ACHN (cell line): ENCODE results near the gene MDGA2.

Experiments used
- DNase-seq: peaks from one replicate; pipeline ENCODE4 v3.0.0-alpha.2; 2015
- in situ Hi-C: cut with HindIII; loops from 2 replicates; pipeline ENCODE4 v1.10.0; 2017; ENCODE audit warnings: low sequenced_read_pairs, low pct_ligation_motif_present, low pct_unique_long_range_greater_than_20kb

Gene MDGA2

GRCh38 chr14:47085678-47086077 lies 589.7 kb downstream of the MDGA2 start:
- in situ Hi-C loops: no loop called here
- no peak for DNase-seq

DNA sequence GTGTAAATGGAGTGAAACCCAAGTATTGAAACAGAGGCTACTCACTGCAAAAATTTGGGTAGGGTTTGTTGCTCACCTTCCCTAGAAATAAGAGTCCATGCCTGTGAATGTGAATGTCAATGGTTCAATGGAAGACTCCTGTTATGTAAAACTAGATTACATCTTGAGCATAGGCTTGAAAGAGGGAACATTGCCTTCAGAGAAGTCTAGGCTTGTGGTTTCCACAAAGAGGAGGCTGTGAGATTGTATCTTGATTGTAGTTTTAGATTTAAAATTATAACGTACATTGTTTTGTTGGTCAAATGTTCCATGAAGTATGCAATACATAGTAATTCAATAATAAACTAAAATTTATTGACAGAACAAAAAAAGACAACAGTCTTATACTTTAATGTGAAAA lies 610.1 kb downstream of the MDGA2 start:
- no peak for DNase-seq
- in situ Hi-C loops: no loop called here

DNA sequence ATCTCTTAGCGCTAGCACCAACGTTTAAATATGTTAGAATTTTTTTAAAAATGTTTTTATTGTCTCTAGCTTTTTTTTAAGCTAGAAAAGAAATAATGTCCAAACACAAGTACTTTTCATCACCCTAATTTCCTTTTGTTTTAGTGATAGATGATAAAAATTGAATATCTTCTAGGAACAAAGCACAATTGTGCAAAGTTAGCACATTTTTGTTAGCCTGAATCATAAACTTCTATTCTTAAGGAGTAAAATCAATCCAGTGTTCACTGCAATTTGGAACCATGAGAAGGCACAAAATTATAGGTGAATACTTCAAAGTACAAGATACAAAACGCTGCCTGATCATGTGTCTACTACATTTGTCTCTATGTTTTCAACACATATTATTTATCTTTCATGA lies 615.4 kb downstream of the MDGA2 start:
- no peak for DNase-seq
- in situ Hi-C loops: no loop called here

- in situ Hi-C loops: no loop called here
- no peak for DNase-seq
Observed at GRCh38 chr14:47057364-47057763, 618.0 kb downstream of the MDGA2 start.

DNA sequence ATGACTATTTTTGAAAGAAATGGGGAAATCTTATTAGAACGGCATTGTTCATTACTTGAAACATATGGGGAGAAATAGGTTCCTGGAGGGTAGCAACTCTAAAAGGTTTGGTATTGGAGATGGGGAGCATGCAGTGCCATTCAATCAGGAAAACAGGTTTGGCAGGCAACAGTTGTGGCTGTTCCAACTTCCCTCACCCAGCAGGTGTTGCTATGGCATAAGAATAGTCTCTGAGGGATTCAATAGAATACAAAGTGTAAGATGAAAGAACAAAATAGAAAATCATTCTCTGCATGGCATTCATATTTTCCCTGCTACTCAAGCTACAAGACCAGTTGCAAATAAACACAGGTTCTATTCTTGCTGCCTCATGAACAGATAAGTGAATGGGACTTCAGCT lies 630.6 kb downstream of the MDGA2 start:
- peak; percentile 40 for DNase-seq

GRCh38 chr14:47040550-47040949 lies 634.9 kb downstream of the MDGA2 start:
- in situ Hi-C loops: no loop called here
- peak; percentile 51 for DNase-seq

More for the DNA sequence above, 630.6 kb downstream of the MDGA2 start:
- in situ Hi-C loops: no loop called here

- in situ Hi-C loops: no loop called here
- DNase-seq: no peak
Observed at GRCh38 chr14:47039336-47039735, 636.1 kb downstream of the MDGA2 start.

DNA sequence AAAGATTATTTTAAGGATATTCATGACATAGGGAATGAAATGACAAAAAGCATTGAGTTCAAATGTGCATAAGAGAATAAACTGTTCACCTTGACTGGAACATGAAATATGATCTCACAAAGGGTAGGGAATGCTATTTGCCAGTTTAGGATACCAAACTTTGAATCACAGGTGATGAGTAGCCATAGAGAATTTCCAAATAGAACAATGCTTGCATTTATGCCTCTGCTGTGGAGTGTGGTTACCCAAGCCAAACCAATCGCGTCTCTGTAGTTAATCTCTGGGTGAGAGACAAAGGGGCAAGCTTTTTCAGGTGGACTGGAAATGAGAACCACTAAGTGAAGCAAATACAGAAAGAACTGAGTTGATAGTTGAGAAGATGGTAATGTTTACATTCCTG lies 652.7 kb downstream of the MDGA2 start:
- in situ Hi-C loops: no loop called here
- no peak for DNase-seq

GRCh38 chr14:47020500-47020899 lies 654.9 kb downstream of the MDGA2 start:
- in situ Hi-C loops: no loop called here
- no peak for DNase-seq

GRCh38 chr14:47012533-47013280 lies 662.7 kb downstream of the MDGA2 start:
- in situ Hi-C loops: no loop called here
- no peak for DNase-seq

GRCh38 chr14:47009615-47010014 lies 665.8 kb downstream of the MDGA2 start:
- no peak for DNase-seq
- in situ Hi-C loops: no loop called here

DNA sequence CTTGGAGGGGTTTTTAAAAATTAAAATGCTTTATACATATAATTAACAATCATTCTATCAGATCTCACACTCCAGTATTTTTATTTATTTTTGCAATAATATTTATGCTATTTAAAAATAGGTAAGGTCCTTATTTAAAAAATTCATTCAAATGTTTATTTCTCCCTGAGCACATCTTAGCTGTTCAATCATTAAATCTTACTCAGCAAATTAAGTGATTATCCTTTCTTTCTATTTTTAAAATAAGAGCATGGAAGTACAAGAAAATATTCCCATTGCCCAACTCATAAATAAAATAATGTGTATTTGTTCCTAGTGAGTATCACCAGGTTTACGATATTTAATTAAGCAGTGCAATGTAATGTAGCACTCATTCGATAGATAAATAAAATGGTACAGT lies 666.7 kb downstream of the MDGA2 start:
- in situ Hi-C loops: no loop called here
- no peak for DNase-seq

- no peak for DNase-seq
- in situ Hi-C loops: no loop called here
Observed at GRCh38 chr14:46999661-47000060, 675.7 kb downstream of the MDGA2 start.

- DNase-seq: no peak
- in situ Hi-C loops: no loop called here
Observed at GRCh38 chr14:46989566-46989965, 685.8 kb downstream of the MDGA2 start.

- in situ Hi-C loops: no loop called here
- no peak for DNase-seq
Observed at GRCh38 chr14:46988312-46988711, 687.1 kb downstream of the MDGA2 start.

- in situ Hi-C loops: no loop called here
- no peak for DNase-seq
Observed at GRCh38 chr14:46985529-46986380, 689.6 kb downstream of the MDGA2 start.

DNA sequence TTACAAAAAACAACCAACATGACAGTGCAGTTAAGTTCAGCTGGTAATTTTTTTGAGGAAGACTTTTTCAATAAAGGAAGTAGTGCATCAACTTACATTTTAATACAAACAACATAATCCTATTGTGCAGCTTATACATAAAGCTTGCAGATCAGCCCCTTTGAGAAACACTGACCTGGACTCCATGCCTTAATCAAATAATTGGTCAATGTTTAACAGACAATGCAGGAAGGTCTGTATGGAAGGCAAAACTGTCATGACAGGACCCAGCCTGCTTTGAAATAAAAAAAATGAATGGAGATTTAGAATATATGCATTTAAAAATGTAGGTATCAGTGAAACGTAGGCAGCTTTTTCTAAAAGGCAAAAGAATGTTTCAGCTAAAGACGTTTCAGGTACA lies 702.1 kb downstream of the MDGA2 start:
- DNase-seq: no peak
- in situ Hi-C loops: no loop called here

- no peak for DNase-seq
- in situ Hi-C loops: no loop called here
Observed at GRCh38 chr14:46964378-46964777, 711.0 kb downstream of the MDGA2 start.

GRCh38 chr14:46951103-46951502 lies 724.3 kb downstream of the MDGA2 start:
- in situ Hi-C loops: no loop called here
- peak; percentile 4 for DNase-seq

GRCh38 chr14:46940611-46941010 lies 734.8 kb downstream of the MDGA2 start:
- in situ Hi-C loops: no loop called here
- no peak for DNase-seq
